NCI-H2107 treated with DMSO at 0.1 percent for 48 hours (cell line): ENCODE results near the gene KIAA0232.

Experiments used
- DNase-seq: peaks from one replicate; lab custom pipeline; 2025; ENCODE audit not compliant: unreplicated experiment; lab: John Stamatoyannopoulos, UW

Gene KIAA0232

GRCh38 chr4:6845574-6845973 lies 63.0 kb downstream of the KIAA0232 start:
- no peak for DNase-seq

- DNase-seq, result no peak
These were observed 64.7 kb downstream of the KIAA0232 start for GRCh38 chr4:6847178-6847577.

DNA sequence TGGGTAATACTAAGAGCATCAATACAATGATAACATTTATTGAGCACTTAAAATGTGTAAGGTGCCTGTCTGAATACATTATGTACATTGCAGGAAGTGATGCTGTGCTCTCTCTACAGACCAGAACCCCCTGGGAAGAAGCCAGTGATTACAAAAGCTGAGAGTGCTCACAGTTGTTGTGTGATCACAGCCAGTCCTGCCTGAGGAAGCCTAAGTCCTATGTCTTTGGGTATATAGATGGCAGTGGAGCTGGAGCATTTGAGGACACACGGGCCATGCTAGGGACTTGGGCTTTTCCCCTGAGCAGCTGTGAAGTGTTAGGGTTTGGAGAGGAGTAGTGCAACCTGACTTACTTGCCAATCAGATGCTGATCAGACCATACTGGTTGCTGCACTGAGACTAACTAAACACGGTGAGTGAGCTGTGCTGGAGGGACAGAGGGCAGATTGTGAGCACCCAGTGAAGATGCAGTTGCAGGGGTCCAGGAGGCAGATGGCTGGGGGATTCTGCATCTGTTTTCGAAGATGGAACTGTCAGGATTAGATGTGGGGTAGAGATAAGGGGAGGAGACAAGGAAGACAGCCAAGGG lies 66.3 kb downstream of the KIAA0232 start:
- DNase-seq, result no peak

GRCh38 chr4:6849691-6850090 lies 67.2 kb downstream of the KIAA0232 start:
- no peak for DNase-seq

DNA sequence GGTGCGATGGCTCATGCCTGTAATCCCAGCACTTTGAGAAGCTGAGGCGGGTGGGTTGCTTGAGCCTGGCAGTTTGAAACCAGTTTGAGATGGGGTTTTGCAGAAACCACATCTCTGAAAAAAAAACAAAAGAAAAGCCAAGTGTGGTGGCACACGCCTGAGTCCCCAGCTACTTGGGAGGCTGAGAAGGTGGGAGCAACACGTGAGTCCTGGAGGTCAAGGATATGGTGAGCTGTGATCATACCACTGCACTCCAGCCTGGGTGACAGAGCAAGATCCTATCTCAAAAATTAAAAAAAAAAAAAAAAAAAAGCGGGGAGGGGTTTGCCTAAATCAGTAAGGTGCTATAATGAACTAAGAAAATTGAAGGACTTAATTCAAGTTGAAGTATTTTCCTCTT lies 68.9 kb downstream of the KIAA0232 start:
- DNase-seq, result no peak

DNA sequence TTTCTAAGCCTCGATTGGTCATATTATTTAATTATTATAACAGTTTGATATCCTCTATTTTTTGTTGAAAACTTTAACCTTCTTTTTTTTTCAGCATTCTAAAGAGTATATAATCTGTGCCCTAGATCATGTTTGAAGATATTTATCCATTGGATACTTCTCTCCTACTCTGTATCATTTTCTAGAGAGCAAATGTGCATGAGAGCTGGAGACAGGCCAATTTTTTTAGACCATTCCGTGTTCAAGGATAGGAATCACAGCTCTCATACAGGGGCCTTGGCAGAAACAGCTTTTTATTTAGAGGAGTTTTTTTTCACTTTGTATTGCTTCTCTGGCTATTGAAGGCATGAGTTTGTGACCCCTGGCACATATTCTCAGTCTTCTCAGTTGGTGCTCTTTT lies 69.4 kb downstream of the KIAA0232 start:
- no peak for DNase-seq

DNA sequence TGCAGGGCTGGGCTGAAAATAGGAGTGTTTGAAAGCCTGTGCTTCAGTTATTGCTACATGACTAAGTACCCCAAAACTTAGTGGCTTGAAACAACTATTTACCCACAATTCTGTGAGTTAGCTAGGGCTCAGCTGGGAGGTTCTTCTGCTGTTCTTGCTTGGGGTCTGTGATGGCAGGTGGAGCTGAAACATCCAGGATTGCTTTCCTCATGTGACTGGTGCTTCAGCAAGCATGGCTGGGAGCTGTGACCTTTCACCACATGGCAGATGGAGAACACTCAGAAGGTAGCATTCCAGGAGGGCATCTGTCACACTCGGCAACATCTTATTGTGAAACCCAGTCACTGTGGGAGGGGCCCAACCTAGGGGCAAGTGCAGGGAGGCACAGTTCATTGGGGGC lies 70.1 kb downstream of the KIAA0232 start:
- DNase-seq, result no peak

GRCh38 chr4:6854098-6854744 lies 71.7 kb downstream of the KIAA0232 start:
- DNase-seq, result peak; percentile 50

DNA sequence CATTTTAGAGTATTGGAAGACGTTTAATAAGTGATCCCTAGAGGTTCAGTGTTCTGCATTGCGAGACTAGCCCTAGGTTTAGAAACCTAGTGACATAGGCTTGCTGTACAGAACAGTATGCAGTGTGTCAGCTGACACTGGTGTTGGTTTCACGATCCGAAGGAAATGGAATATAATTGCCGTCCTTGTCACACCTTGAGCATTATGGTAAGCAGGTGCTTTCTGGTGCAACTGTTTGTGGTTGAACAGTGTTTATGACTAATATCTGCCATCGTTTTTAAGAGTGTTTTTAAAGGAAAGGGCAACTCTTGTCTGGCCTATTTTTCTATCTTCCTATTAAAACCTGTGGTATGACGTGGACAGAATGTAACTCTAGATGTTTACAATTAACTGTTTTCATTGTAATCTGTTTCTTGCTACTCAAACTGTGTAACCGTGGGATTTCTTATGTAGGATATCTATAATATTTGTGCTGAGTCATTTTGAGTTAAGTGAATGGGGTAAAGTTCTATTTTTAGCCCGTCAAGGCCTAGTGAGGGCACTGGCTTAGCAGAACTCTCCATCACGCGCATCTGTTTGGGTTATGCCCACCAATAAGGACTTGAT lies 73.3 kb downstream of the KIAA0232 start:
- DNase-seq, result peak; percentile 91

- DNase-seq, result no peak
These were observed 73.9 kb downstream of the KIAA0232 start for GRCh38 chr4:6856391-6856790.

DNA sequence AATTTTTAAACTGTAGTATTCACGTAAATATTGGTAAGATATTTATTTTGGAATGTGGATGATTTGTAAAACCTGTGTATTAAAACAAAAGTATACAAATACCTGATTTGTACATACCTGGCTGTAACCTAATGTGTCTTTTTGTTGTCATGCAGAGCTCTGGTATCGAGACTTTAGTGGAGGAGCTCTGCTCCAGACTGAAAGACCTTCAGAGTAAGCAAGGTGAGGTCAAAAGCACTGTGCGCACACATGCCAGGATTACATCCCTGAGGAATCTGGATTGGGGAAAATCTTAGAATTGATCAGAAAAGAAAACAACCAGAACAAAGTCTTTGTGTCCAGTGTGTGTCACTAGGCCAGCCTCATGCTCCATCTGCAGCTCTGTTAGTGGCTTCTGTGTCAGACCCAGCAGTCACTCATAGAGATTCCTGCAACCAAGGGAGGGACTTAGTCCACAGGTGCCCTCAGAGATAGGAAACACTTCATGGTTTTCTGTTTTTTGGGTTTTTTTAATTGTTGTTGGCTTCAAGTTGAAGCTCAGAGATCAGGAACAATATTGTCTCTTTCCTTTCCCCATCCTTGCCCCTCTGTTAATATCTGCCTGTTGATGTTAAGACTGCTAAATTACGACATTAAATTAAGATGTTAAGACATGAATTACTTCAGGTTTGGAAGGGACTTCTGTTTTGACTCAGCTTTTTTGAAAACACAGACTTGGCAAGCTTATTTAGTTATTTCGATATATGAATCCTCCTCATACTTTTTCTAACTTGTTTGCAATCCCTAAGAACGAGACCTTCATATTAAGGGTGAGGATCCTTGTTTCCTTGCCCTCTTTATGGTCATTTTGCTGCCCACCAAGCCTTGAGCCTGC lies 74.7 kb downstream of the KIAA0232 start:
- no peak for DNase-seq

- no peak for DNase-seq
These were observed 76.5 kb downstream of the KIAA0232 start for GRCh38 chr4:6858997-6859396.

DNA sequence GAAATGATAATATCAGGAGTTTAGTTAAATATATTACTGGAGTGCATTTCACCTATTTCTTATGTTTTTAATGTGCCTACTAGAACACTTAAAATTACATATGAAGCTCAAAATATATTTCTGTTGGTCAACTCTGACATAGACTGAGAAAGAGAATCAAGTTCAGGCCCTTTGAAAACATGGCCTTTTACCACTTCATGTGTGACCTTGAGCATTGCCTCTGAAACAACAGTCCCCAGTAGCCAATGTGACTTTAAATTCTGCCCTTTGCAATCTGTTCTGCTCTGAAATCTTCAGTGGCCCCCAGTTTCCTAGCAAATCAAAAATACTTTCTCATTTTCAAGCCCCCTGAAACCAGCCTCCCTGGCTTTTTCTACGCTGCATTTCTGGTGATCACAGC lies 77.0 kb downstream of the KIAA0232 start:
- no peak for DNase-seq

- DNase-seq, result no peak
These were observed 85.9 kb downstream of the KIAA0232 start for GRCh38 chr4:6868386-6868785.

DNA sequence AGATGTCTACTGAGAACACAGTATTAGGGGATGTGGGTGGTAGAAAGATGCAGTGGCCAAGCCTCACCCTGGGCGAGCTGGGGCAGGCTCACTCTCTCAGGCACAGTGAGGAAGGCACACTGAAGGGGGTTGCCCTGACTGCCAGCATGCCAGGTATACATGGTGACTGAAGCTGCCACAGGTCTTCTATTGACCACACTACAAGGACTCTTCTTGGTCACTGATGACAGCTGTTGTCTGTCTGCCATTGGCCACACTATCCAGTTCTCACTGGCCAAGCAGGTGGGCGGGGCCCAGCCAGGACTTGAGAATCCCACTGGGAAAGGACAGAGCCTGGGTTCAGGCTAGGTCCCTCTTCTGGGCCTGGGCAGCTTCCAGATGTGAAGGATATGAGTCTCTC lies 87.4 kb downstream of the KIAA0232 start:
- no peak for DNase-seq

DNA sequence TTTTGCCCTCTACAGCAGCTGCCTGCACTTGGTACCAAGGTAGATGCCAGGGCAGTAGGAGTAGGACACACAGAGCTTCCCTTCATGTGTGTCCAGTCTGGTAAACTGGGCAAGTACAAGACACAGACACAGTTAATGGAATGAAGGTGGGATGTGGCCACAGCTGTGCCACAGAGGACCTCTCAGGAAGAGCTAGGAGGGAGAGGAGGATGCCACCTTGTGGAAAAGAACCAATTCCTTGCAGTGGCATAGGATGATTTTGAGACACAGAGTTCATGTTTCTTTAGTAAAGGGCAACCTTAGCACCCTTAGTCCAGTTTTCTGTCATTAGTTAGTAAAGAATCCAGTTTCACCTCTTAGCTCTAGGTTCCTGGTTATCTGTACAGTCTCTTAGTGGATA lies 90.8 kb downstream of the KIAA0232 start:
- no peak for DNase-seq

DNA sequence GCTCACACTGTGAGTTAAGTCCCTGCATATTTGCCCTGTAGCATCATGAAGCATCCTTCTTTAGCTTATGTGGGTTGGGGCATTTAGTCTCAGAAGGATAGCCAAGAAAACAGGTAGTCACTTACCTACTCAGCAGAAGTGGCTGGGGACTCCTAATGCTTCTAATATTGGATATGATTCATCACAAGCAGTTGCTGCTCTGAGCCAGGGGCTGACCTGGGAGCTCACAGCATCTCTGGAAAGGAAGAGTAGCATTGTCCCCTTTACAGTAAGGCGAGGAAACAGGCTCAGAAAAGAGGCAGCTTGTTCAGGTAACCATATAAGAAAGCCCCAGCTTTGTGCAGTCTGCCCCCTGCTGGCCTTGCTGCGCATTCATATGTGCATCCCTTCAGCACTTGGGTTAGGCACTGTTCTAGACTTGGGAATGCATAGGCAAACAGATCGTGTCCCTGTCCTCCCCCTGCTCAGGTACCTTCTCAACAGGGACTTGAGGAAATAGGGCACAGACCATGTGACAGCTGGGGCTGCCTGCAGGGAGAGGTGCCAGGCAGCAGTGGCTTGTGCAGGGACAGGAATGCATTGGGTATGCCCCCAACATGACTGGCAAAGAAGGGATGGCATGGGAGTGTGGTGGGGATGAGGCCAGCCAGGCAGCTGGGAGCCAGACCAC lies 91.4 kb downstream of the KIAA0232 start:
- DNase-seq, result no peak

- DNase-seq, result no peak
These were observed 92.5 kb downstream of the KIAA0232 start for GRCh38 chr4:6874981-6875380.

DNA sequence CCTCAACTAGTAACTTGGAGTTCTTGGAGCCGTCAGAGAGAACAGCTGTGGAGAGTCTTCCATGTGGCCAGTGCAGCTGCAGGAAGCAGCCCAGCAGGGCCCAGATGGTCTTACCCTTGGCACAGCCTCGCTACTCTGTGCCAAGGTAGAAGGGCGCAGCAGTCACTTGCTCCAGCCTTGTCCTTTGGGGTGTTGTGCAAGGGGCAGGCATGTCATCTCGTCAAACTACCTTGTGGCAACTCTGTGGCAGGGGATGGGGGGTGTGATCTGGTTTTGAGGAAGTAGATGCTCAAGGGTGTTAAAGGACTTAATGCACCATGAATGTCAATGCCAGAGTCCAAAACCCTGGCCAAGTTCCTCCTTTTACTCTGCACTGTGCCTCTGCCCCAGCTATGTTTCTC lies 92.9 kb downstream of the KIAA0232 start:
- no peak for DNase-seq

DNA sequence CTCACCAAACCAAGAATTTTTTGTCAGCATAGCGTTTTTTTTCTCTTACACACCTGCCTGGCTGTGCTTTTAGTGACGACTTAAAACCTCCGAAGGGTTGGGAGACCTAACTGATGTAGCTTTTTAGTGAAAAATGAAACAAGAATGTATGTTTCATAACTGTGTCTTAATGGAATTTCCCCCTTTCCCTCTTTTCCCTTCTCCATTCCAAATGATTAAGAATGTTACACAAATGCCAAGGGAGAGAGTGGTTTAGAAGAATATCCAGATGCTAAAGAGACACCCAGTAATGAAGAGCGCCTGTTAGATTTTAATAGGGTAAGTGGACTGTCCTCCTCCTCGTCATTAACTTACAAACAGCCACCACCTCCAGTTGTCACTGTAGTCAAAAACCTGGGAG lies 93.9 kb downstream of the KIAA0232 start:
- DNase-seq, result no peak

DNA sequence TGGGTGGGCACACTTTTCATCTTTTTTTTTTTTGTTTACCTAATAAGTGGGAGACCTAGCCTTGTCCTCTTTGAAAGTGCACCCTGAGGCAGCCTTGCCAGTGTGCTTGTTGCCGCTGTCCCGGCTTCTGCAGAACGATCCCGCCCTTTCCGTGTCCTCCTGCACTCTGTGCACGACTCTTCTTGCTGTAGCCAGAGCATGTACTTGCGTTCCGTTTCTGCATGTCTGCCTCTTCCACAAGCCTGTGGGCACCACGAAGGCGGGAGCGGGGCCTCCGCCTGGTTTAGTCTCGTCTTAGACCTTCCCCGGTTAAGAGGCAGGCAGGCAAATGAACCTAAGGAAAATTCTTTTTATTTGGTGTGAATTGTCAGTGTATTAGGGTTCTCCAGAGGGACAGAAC lies 94.5 kb downstream of the KIAA0232 start:
- DNase-seq, result no peak
